HG02884 (cell line): Measurements from ENCODE around the gene LHX4.

Experiments used
- ATAC-seq: cut with Tn5 transposase; IDR thresholded peaks from one replicate; pipeline ENCODE4 v1.9.1; 2021; ENCODE audit warnings: mild to moderate bottlenecking, moderate library complexity; ENCODE audit not compliant: unreplicated experiment

Gene LHX4

DNA sequence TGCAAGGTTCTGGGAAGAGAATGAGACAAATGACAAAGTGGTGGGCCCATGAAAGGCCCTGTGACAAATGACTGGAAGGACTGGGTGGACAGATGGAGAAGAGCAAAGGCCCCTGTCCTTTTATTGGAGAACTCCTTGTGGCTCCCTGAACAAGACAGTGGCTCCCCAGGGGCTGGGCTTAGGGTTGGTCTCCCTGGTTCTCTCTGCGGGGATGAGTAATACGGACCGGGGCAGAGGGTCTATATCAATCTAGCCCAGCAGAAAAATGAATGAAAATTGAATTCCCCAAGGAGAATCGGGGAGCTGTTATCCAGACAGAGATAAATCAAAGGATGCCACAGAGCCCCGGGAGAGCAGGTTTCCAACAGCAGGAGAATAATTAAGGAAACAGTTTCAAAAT, 5.2 kb upstream of the LHX4 start:
- ATAC-seq: no peak

DNA sequence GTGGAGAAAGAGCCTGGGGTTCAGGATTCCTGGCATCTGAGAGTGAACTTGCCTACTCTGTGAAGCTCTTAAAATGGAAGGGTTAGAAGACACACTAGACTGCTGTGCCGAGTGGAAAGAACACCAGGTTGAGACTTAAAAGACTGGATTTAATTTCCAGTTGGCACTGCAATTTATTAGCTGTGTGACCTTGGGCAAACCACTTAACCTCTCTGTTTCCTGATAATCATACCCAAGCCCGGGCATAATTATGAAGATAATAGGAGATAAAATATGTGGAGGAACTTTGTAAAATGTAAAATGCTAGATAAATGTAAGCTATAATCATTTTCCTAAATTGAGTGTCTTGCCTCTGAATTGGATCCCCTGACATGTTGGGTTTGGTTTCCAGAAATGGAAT, 4.7 kb upstream of the LHX4 start:
- no peak for ATAC-seq

DNA sequence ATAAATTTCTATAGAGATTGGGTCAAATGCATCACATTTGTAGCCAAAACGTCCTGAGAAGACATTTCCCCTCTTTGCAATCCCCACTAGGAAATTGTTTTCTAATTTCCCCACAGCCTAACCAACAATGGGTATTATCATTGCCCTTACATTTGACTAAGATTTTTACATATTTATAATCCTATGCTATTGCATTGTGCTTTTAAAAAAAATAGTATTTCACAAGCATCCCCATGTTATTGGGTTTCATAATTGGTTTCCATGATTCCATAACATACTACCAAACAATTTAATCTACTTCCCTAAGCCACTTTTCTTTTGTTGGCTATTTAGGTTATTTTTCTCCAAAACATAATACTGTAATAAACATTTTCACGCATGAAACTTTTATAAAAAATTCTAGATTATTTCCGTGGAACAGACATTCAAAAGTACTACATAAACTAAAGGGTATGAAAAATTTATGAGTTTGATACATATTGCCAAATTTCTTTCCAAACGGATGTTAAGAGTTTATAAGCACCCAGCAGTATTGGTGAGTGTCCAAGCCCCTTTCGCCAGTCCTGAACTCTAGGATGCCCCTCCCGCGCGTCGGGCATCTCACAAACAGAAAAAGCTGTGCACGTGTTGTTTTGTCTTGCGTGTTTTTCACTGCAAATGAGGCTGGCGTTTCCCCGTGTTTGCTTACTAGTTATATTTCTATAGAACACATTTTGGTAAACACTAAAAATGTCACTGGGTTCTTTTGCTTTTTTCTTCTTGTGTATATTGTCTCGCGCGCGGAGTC, 2.0 kb upstream of the LHX4 start:
- ATAC-seq: no peak

DNA sequence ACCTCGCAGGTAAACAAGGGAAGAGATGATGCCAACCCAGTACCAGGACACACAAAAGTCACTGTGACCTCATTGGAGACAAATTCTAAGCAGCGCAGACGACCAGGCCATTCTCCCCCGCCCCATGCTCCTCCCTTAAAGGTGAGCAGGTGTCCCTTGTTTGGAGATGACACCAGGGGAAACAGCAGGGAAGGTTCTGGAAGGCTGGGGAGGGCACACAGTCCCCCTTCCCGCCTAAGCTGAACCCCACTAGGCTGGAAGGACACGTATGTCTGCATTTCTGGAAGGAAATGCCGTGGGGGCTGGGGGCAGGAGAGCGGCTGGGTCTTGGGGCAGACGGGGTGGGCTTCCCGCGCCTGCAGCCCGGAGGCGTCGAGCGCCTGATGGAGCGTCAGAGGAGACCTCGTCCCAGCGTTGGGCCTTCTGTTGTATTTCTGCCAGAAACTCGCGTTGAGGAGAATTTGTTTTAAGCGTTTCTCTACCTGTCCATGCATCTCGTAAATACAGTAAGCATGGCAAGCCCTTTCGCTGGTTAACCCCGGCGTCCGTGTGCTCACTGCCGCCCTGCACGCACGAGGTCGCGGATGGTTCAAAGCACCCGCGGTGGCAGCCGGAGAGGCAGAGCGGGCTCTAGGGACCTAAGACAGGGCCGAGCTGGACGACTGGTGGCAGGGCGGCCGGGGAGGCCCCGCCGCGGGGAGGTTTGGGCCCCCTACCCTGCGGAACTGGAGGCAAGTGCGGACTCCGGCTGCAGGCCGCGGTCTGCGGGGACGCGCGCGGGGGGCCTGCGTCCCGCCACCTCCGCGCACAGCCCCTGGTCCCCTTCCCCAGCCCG, 1.2 kb upstream of the LHX4 start:
- no peak for ATAC-seq

DNA sequence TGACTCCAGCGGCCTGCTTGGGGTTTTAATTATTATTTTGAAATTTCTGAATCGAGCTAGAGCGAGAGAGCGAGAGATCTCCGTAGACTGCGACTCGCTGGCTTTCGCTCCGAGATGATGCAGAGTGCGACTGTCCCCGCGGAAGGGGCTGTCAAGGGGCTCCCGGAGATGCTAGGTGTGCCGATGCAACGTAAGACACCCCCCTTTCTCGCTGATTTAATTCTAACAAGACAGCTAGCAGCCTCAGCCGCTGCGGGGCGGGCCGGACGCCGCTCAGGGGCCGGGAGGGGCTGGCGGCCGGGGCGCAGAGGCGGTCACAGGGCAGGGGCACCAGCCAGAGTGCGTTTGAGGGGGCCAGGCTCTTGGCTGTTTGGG, 339 bp downstream of the LHX4 start:
- no peak for ATAC-seq

DNA sequence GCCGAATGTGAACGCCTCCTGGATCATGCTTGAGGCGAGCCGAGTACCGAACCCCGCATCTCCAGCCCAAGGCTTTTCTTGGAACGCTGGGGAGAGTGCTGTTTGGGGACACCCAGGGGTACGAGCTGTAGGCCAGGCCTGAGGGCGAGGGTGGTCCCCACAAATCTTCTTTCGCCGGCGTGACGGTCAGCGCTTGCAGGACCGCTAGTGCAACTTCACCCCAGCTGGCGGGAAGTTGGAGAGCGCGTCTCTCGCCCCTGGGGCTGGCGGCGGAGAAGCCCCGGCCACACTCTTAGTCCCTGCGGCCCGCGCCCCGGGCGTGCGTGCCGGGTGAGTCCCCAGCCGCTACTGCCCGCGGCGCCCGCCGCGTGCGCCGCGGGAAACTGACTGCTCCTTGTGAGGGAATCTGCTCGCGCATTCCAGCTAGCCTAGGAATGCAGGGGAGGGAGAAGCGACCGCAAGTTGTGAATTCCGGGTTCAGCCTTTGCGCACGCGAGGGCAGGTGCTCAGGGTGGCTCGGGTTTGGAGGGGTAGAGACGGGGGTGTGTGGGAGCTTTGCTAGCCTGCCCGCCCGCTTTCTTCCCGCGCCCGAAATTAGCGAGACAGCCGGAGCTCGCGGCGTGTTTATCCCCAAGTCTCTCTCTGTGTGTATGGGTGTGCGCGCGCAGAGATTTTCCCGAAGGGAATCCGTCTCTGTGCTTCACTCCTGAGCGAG, 884 bp downstream of the LHX4 start:
- no peak for ATAC-seq

DNA sequence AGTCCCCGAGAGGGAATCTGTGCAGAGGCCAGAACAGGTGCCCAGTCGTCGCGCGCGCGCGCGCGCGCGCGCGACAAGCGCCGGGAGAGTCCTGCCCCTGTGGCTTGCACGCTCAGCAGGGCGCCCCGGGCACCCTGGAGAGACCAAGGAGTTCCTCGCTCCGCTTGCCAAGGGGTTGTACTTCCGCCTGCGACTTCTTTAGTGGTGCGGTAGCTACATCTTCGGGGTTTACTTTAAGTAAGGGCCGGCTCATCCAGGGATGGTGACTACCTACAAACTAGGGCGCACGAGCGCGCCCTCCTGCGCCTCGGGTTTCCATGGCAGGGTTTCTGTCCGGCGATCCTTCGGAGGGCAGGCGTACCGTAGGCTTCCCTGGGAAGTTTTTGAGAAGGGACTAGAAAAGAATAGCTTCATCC, 1.4 kb downstream of the LHX4 start:
- ATAC-seq: no peak

DNA sequence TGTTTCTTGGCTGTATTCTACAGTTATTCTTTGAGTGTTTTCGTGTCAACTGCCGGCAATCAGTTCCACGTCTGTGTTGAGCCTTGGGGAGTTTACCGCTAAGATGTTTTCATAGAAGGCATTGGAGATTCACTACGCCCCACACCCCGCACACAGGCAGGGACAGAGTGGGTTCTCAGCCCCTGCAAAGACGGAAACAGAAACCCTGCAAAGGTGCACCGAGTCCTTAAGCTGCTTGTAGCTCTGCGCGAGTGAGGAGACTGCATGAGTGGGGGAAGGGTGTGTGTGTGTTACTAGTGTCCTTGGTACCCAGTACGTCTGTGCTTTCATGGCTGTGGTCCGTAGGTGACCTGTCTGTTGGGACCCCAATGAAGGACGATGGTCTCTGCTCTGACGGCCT, 1.9 kb downstream of the LHX4 start:
- ATAC-seq: no peak

DNA sequence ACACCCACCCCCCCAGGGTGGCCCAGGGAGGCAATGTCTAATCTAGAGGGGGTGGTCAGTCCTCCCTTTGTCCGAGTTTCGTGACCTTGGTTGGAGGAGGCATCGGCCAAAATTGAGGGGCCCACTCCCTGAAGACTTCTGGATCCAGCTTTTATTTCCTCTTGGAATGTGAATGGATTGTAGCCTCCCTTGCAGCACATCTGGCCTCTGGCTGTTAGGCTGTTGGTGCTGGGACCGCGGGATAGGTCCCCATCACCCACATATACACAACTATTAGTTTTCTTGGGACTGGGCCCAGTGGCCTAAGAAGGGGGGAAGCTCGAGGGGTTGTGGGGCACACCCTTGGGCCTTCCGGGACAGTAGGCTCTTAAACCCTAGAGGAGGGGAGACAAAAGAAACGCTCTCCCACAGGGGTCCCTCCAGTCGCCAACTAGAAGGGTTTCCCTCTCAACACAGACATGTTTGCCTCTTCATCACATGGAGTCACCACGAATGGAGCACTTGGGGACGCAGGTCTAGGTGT, 2.5 kb downstream of the LHX4 start:
- no peak for ATAC-seq

DNA sequence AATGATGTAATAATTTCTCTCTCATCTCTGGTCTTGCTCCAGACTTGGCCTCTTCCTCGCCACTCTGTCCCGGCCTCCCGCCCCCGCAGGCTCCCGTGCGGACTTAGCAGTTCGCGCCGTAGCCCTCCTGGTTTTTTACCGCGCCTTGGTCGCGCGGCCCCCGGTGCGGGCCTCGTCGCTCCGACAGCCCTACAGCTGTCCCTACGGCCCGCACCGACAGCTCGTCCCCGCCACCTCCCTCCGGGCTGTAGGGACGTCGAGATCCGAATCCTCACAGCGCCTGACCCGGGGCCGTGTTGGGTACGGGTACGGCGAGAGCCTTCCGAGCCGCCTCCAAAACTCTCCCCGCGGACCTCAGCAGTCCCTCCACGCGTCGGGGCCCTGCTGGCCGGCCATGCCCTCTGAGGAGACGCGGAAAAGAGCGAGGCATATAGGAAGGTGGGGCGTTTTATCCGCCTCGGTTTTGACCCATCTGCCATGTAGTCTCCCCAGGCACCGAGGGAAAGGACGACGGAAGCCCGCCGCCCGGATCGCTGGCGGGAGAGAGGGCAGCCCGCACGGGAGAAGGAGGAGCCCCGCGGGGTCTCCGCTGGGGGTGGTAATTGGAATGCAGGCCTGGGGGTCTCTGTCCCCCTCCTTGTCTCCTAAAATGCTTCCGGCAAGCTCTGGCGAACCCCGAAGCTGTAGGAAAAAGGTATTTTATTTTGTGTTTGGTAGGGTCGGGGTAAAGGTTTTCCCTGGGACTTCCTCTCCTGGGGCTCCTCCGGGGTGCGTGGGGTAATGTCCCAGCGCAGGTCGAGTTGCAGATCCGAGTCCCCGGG, 3.3 kb downstream of the LHX4 start:
- ATAC-seq: no peak

DNA sequence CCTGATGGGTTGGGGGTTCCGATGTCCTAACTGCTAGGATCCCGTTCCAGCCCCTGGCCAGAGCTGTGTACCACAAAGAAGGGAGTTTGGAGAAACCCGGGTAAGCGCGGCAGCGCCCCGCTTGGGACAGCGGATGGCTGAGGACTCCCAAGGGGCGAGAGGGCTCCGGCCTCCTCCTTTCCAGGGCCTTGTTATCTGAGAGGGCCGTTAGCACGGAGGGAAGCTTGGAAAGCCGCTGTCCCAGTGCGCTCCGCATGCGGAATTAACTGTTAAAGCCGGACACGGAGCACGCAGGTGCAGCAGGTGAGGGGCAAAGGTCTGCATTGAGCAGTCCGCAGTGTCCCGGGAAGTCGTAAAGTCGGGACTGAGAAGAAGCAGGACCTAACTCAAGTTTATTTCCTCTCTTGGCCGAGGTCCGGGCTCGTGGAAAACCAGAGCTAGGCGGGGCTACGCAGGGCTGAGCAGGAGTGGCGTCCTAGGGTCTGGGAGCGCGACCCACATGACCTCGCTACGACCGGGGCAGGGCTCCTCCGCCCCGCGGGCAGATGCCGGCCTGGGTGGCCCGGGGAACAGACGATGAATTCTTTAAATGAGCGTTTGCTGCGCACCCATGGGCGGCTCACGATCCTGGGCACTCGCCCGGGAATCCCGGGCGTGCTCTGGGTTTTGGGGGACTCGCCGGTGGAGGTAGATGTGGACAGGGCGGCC, 4.5 kb downstream of the LHX4 start:
- ATAC-seq: no peak

DNA sequence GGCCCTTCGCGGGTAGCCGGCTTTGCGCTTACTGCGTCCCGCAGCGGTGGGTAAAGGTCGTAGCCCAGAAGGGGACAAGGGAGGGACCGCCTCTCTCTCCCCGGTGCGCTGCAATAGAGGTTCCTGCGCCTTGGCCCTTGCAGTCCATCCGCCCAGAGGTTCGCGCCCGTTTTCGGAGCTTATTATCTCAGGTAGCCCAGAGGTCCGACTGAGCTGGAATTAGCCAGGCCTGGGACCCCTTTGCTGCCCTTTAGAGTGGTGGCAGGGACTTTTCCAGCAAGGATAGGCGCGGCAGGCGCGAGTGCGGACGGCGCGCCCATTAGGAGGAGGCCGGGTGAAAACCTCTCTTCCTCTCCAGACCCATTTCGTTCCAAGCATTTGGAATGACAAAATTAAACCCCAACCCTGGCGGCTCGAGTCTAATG, 5.0 kb downstream of the LHX4 start:
- no peak for ATAC-seq

DNA sequence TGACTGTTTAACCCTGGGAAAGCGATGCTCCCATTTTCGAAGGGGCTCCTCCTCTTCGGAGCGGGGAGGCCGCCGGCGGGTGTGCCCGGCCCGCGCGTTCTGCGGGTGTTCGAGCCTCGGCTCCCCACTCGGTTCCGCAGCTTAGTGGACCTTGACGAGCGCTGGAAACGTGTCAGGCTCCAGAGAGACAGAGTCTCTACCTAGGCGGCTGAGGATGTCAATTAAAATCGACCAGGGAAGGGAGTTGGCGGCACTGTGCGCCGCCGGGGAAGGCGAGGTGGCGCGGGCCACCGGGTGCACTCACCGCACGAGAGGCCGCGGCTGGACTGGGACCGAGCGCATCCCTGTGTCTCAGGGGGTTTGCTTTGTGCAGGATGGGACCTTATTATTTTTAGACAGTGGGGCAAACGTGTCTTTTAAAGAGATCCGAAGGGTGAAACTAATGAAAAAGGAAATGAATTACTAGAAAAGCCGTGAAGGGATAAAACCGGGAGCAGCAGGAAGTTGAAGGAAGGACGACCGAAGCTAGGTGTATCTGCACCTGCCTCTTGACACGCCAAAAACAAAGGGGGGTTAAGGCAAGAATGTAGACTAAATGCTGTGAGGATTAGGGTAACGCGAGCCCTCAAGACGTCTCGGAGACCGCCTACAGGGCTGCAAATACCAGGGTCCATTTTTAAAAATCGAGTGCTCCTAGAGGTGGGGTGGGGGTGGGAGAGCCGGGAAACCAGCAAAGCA, 5.6 kb downstream of the LHX4 start:
- no peak for ATAC-seq

DNA sequence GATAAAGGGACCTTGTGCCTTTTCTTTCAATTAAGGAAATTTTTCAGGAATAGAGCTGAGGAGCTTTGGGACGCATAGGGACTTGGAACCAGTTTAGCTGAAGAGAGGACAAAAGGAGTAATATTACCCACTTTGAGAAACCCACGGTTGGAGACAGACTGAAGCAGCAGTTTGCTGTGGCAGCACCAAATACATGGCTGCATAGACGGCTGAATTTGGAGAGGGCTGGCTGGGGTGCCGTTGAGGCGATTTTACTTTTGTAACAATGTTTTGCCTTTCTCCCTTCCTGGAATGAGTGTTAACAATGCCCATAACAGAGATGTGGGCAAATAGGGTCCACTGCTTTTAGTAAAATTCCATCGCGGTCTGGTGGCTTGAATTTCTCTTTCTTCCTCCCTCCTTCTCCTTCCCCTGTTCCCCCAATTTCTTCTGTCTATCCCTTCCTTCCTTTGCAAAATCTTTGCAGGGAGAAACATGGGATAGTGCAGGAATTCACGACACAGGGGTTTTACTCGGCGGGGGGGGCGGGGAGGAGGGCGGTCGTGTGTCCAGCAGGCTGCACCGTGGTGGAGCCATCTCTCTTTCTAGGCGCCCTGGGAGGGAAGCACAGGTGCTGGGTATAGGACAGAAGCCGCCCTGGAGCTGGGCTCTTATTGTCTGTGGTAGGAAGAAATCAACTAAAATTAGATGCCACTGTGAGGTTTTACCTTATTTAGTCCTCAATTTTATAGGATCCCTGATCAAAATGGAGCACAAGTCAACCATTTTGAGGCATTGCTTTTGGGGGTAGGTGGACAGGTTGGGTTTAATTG, 6.8 kb downstream of the LHX4 start:
- no peak for ATAC-seq

DNA sequence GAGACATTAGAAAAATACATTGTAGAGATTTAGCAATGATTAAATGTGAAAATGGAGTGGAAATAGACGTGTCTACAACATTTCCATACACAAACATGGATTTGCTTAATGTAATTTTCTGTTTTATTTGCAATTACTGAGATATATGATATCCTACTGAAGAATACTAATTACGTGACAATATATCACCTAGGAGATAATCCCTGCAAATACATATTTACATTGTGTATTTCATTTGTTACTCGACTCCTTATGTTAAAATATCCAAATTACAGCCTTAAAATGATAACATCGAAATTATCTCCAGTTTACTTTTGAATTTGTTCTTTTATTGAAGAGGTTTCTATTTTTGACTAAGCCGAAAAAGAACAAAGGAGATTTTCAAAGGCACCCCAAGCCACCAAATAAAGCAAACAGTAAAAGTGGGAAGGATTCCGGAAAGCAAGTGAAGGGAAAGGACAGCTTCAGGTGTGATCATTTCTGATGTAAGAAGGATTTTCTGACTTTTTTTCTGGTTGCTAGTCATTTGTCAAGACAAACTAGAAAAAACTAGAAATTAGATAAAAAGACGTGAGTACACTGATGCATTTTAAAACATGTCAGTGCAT, 7.9 kb downstream of the LHX4 start:
- no peak for ATAC-seq

DNA sequence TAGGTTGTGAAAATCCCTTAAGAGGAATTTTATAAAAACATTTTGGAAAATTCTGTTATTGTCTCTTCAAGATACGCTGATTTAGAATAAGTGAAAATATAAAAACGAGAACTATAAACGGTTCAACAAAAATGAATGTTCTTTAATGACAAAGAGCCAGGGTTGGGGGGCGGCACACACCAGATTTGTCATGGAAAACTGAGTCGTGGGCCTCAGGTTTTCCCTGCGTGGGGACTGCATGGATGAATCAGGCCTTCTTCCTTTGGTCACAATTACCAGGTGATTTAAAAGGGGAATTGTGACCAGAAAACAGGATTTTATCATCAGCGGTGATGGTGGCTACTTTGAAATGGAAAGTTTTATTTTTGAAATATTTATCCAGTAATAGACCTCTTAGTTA, 8.6 kb downstream of the LHX4 start:
- no peak for ATAC-seq

DNA sequence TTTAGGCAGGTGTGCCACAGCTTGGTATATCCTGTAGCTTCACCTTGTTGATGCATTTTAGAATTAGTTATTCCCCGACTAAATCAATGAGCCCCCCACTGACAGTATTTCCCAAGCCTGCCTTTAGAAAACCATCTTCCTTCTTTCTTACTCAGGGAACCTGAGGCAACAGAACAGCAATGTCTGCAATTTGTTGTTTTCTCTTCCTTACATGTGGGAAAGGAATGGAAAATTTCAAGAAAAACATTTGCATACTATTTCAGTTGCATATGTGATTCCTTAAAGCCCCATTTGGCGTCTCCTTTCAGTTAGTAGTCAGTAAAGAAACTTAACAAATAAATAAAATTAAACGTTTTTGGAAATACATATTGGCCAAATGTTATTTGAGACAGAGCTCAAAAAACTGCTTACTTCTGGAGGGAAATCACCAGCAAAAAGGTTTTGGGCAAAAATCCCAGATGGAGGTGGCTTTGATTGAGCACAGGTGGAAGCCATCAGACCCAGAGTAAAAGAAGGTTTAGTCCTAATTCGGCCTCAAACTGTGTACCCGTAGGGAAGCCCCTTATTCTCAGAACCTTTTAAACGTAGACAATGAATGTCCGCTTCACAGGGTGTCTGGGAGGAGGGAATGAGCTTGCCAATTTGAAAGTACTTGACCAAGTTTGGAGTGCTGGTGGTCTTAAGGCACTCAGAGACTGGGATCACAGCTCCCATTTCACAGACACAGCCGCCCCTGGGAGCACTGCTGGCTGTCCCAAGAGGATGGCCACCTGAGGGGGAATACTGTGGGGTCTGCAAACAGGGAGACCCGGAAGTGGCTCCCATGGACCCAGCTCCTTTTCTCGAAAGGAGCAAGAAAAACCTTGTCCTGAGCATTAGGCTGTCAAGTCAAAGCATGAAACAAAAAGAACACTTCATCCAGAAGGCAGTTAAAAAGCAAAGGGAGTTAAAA, 9.4 kb downstream of the LHX4 start:
- no peak for ATAC-seq
